ENCODE results near the gene SLC12A4.
"Not testable (repeated sequence)": the region's sequence is repeated elsewhere in the genome, so short reads cannot be mapped to it uniquely, and the experiment has no call there.

SLC12A4 gene

GRCh38 chr16:67968400-67969253 lies at the start of gene SLC12A4:
Gene SLC12A4, minus strand, starts transcription at chr16:67968637. Its CDS starts 84 bp downstream, at chr16:67968553.
- peak; percentile 94 for DNase-seq

GRCh38 chr16:68015681-68016080 lies 47.2 kb upstream of the SLC12A4 start, which contains the start of gene DPEP2NB:
Gene DPEP2NB, minus strand, starts transcription at chr16:68015911. Its CDS starts 141 bp downstream, at chr16:68015770.
- DNase-seq, result no peak

DNA sequence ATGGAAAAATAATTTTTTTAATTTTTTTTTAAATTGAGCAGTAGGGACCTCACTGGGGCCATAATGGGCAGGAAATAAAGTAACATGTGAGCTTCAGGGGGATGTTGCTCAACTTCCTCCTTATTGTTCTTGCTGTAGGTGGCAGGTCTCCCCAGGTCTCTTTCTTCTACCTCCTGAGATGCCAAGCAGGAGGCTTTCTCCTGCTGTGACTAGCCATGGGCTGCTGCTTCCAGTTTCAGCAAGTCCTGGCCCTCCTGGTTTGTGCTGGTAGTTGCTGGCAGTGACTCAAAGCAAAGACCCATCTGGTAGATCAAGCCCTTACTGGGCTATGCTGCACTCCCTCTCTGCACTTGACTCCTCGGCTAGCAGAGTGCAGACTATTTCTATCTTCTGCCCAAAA lies 45.0 kb upstream of the SLC12A4 start:
- no peak for DNase-seq

DNA sequence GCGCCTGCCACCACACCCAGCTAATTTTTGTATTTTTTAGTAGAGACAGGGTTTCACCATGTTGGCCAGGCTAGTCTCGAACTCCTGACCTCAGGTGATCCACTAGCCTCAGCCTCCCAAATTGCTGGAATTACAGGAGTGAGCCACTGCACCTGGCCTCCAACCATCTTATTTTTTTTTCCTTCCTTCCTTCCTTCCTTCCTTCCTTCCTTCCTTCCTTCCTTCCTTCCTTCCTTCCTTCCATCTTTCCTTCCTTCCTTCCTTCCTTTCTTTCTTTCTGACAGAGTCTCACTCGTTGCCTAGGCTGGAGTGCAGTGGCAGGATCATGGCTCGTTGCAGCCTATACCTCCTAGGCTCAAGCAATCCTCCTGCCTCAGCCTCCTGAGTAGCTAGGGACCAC lies 41.4 kb upstream of the SLC12A4 start:
- not testable (repeated sequence) for DNase-seq

DNA sequence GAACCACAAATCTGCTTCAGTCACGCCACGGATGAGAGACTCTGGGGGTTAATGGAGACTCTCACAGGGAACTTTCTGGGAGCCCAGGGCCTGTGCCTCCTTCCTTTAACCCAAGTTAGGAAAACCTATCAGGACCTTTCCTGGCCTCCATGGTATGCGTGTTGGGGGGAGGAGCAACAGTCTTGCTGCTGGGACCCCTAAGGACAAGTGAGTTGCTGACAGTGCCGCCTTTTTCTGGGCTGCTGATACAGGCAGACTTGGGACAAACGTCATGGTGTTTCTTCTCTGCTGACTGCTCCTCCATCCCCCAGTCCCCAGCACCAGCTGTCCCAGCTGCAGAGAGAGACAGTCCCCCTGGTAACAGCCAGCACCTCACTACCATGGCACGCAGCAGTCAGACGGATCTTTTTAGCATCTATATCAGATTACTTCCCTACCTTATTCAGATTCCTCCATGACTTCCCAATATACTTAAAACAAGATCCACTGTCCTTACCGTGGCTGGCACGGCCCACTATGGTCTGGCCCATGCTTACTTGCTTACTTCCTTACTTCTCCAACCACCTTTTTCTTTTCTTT lies 40.8 kb upstream of the SLC12A4 start:
- no peak for DNase-seq

- peak; percentile 37 for DNase-seq
Observed at GRCh38 chr16:68005786-68006286, 37.4 kb upstream of the SLC12A4 start.

GRCh38 chr16:68005211-68005610 lies 36.8 kb upstream of the SLC12A4 start:
- no peak for DNase-seq

DNA sequence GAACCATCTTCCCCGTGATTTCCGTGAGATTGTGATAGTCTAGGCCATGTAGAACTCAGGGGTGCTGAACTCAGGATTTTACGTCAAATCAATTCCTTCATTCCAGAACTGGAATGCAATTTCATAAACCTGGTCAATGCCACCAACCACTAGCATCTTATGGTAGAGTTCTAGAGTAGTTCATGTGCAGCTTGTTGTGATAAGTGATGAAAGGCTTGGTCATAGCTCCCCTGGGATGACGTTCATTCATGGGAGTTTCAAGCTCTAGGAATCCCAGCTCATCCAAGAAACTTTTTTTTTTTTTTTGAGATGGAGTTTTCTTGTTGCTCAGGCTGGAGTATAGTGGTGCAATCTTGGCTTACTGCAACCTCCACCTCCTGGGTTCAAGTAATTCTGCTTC lies 34.6 kb upstream of the SLC12A4 start:
- DNase-seq, result no peak

- DNase-seq, result no peak
Observed at GRCh38 chr16:68000450-68000849, 32.0 kb upstream of the SLC12A4 start.

- DNase-seq, result no peak
Observed at GRCh38 chr16:67999985-68000384, 31.5 kb upstream of the SLC12A4 start.

- DNase-seq, result peak; percentile 31
Observed at GRCh38 chr16:67998779-67999688, 30.6 kb upstream of the SLC12A4 start, which contains the start of gene DPEP2. Gene DPEP2, minus strand, starts transcription at chr16:67999484. Its CDS starts 6,272 bp downstream, at chr16:67993212.

DNA sequence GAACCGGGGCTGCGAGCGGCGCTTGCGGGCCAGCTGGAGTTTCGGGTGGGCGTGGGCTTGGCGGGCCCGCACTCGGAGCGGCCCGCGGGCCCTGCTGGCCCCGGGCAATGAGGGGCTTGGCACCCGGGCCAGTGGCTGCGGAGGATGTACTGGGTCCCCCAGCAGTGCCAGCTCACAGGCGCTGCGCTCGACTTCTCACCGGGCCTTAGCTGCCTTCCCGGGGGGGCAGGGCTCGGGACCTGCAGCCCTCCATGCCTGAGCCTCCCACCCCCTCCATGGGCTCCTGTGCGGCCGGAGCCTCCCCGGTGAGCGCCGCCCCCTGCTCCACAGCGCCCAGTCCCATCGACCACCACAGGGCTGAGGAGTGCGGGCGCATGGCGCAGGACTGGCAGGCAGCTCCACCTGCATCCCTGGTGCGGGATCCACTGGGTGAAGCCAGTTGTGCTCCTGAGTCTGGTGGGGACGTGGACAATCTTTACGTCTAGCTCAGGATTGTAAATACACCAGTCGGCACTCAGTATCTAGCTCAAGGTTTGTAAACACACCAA lies 29.9 kb upstream of the SLC12A4 start:
- not testable (repeated sequence) for DNase-seq

- peak; percentile 83 for DNase-seq
Observed at GRCh38 chr16:67996666-67997065, 28.2 kb upstream of the SLC12A4 start.

DNA sequence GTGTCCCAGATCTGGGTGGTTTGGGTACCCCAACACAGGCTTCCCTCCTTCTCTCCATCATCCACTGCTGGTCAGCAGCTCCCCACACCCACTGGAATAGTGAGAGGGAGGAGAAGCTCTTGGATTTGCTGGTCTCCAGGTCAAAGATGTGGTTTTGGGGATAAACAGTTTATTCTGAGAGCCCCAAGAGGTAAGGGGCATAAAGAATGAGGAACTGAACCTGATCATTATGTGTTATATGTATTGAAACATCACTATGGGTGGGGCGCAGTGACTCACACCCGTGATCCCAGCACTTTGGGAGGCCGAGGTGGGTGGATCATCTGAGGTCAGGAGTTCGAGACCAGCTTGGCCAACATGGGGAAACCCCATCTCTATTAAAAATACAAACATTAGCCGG lies 27.0 kb upstream of the SLC12A4 start:
- DNase-seq, result peak; percentile 34

DNA sequence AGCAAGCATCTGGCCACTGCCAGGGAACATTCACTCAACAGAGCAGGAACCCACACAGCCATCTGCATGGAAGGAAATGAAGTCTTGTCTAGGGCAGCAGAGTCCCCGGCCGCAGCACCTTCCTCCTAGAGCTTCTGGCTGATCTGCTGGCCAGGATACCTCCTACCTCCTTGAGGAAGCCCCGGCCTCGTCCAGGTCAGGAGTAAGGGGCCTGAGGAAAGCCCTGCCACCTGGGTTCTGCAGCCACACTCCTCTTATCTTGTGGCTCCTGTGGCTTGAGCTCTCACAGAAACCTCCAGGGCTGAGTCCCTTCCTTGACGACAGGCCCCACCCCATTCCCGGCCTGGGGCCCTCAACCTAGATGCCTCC lies 25.6 kb upstream of the SLC12A4 start:
- peak; percentile 65 for DNase-seq

DNA sequence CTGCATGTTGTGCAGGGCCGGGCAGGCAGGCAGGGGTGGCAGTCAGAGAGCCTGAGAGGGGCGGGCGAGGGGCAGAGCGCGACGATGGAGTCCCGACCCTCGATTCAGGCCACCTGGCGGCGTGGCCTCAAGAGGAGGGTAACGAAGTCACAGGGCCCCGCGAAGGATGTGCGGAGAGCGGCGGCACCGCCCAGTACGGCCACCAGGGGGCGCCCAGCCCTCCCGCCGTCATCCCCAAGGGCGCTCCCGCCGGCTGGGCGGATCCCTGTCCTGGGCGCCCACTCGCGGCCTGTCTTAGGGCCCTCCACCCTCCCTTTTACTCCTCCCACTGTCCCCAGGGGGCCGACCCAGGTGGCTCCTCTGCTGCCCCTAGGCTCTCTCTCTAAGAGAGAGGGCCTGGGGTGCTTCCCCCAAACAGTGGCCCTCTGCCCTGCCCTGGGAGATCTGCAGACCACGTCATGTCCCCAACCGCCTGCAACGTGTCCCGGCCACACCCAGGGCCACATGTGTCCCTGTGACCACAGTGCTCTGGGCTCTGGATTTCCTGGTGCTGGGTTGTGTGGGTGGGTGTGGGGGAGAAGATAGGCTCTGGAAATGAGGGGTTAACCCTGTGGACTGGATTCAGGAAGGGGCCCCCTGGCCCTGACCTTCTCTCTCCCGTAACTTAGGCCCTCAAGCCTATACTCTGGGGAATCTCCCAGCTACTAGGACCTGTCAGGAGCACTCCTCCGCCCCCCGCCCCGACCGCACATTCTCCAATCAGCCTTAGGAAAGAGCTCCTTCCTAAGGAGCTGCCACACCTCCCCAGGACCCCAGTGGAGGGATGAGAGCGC lies 25.0 kb upstream of the SLC12A4 start:
- peak; percentile 92 for DNase-seq

DNA sequence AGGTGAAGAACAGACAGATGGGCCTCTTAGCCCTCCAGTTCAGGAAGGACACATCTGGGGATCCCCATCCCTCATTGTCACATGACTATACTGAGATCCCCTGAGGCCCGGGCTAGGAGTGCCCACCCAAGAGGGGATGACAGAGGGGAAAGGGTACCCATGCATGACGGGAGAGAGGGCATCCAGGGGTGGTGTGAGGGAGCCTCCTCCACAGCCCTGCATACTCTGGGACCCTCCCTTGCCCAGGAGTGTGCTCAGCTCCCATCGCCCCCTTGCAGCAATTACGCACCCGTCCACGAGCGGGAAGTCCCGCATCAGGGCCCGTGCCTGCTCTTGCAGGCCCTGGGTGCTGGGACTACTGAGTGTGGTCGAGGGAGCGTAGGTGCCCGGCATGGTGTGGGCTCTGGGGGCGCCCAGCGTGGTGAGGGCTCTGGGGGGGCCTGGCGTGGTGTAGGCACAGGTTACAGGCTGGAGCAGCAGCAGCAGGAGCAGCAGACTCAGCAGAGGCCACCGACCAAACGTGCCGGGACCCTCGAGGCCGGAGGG lies 24.3 kb upstream of the SLC12A4 start:
- no peak for DNase-seq

DNA sequence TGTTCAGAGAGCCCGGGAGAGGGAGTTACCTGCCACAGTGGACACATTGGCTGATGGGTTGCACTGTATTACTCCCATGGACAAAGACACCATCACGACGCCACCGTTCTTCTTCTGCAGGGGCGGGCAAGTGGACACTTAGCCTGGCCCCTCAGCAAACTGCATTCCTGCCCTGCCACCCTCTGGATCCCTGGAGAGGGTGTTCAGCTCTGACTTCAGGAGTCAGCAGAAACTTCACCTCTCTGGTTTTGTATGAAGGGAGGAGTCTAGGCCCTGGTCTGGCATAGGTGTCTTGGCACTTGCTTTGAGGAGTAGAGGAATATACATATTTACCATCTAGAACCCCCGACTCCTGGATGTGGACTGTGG lies 21.6 kb upstream of the SLC12A4 start:
- DNase-seq, result no peak

DNA sequence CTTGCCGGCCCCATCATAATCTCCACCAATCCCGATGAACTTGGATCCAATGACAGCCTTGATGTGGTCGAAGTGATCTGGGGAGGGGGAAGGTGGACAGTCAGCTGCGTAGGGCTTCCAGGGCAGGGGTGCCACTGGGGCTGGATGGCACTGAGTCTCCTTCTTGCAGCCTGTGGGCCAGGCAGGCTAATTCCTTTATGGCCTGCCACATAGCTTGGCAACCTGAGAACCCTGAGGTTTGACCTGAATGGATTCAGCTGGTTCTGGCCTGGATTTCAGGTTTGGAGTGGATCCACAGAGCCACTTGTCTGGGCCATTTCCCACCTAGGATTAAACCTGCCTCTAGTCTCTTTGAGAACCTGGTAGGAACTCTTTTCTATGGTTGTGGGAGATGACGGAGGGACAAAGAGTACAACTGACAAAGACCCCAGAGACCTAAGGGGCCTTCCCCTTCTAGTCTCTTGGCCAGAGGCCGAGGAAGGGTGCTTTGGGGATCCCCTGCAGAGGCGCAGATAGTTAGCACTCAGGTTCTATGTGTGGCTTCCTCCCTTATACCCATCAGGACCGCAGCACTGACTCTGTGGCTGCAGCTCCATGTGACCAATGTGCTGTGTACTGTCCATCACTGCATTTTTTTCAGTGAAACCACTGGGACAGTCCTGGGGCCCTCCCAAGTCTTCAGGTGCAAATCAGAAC lies 21.0 kb upstream of the SLC12A4 start:
- DNase-seq, result no peak

DNA sequence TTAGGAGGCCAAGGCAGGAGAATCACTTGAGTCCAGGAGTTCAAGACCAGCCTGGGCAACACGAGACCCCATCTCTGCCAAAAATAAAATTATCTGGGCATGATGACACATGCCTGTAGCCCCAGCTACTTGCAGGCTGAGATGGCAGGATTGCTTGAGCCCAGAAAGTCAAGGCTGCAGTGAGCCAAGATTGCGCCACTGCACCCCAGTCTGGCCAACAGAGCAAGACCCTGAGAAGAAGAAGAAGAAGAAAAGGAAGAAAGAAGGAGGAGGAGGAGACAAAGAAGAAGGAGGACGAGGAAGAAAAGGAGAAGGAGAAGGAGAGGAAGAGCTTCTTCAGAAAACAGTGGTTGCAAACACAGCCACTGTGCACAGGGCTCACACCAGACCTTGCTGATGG lies 20.2 kb upstream of the SLC12A4 start:
- no peak for DNase-seq

Measured in hematopoietic multipotent progenitor cell treated with erythropoietin and hydrocortisone succinate and interleukin-3 and kit ligand, for 8 days (in vitro differentiated cells).